ENCODE results near the gene CDH24. TPM values are rescaled to one million over a fixed set of nuclear protein-coding genes. Genes with fewer than 3 reads are reported as not detected.

CDH24 gene
- total and polyA plus RNA-seq, 10 of the 15 experiments (the other 5 are each of a cell fraction or from before 2014, with no cell fraction given), result 0.10 to 1.5 (median 0.45) TPM; not detected in 2

DNA sequence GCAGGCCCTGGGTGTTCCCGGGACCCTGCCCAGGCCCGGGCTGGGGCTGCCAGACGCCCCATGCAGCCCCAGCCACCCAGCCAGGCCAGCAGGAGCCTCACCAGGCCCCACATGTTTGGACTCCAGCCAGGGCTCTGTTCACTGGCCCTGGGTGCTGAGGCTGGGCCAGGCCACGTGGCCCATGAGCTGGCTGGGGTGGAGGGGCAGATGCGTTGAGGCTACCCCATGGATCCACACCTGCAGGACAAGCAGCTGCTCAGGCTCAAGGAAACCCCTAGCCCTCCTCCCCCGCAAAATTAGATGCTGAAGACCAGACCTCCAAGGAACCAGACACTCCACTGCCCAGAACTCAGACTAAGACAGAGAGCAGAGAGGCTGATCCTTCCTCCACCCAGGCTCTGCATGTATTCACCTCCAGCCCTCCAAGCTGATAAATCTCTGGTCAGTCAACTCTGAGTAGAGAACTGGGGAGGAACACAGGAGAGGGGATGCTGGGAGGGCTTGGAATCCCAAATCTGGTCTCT, 1.6 kb downstream of the CDH24 start:
- Histone ChIP-seq H3K27me3 (replicated peaks in 1 of 2; ENCODE audit: control insufficient read depth in 2 of 2, insufficient read depth in 2 of 2, low read length in 1 of 2) (no peaks in the 10 kb centered on the region), H3K36me3 (ENCODE audit: control insufficient read depth in 2 of 2, insufficient read depth in 2 of 2, low read length in 1 of 2) (peaks cover 6 to 11% of the 10 kb centered on the region in 2 experiments), H4K20me1 (ENCODE audit: control insufficient read depth, insufficient read depth) (no peaks in the 10 kb centered on the region), H3K27ac (ENCODE audit: control insufficient read depth, insufficient read depth) (no peak overlapping the region), H2AFZ (ENCODE audit: control insufficient read depth, low read depth, low read length) (no peak overlapping the region), H3K79me2 (ENCODE audit: control insufficient read depth, insufficient read depth, low read length) (no peaks in the 10 kb centered on the region), H3K9ac (ENCODE audit: control insufficient read depth, insufficient read depth, low read length) (no peak overlapping the region), H3K4me2 (ENCODE audit: control insufficient read depth, insufficient read depth) (no peak overlapping the region), H3K4me3 (no peak overlapping the region), H3K4me1 (ENCODE audit: control insufficient read depth, insufficient read depth, low read length) (peaks cover 12% of the 10 kb centered on the region), H3K9me3 (replicated peaks; ENCODE audit: control insufficient read depth, insufficient read depth, low read length) (no peaks in the 10 kb centered on the region)
- ATAC-seq, result no peak; the same call in 2 of the 3 replicates
- in situ Hi-C loops (cut with MboI) (no loop called here), intact Hi-C loops (cut with micrococcal nuclease; ENCODE audit: unreplicated experiment) (loop anchor here (2.0 to 5.0 kb wide), 3 partner anchors 83 to 483 kb away; partner anchors contain the start of gene PRMT5)
- SMC1A ChIA-PET (ENCODE audit: uncharacterized antibody, unreplicated experiment), result interaction anchor here (0.7 to 8.7 kb wide), 7 partner anchors 13 to 126 kb away, joined by 3 to 156 read pairs (median 5); partner anchors contain the start of gene PRMT5
- DNase-seq (ENCODE audit: low read depth, low spot score), result no peak
- BruUV-seq (replicated peaks), result no TSS peak
- POLR2A ChIA-PET, result interaction anchor here (0.8 to 1.4 kb wide), 2 partner anchors 71 to 80 kb away, joined by 3 to 9 read pairs; no protein-coding TSS in a partner anchor
- TF ChIP-seq SMC3 (IDR thresholded peaks at IDR 0.05; ENCODE audit: borderline replicate concordance, low read length), result no peak
- no peak for TF ChIP-seq SUPT20H (IDR thresholded peaks at IDR 0.05; ENCODE audit: borderline replicate concordance, control insufficient read depth, low read depth, low read length)
- no peak for TF ChIP-seq CBX3 (IDR thresholded peaks at IDR 0.05; ENCODE audit: borderline replicate concordance, low read depth)
- TF ChIP-seq NFIC (IDR thresholded peaks at IDR 0.05; ENCODE audit: low read depth, low read length), result no peak
- TF ChIP-seq CEBPB (IDR thresholded peaks at IDR 0.05; ENCODE audit: borderline replicate concordance in 1 of 2, low read depth in 2 of 2, low read length in 2 of 2), result no peak
- TF ChIP-seq, protein P1, sequence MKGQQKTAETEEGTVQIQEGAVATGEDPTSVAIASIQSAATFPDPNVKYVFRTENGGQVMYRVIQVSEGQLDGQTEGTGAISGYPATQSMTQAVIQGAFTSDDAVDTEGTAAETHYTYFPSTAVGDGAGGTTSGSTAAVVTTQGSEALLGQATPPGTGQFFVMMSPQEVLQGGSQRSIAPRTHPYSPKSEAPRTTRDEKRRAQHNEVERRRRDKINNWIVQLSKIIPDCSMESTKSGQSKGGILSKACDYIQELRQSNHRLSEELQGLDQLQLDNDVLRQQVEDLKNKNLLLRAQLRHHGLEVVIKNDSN (IDR thresholded peaks at IDR 0.05; ENCODE audit: borderline replicate concordance, extremely low read length, insufficient read depth, low read depth, low read length), result peak; percentile 31
- no peak for TF ChIP-seq MYB (IDR thresholded peaks at IDR 0.05; ENCODE audit: borderline replicate concordance, low read depth, low read length)
- TF ChIP-seq SIN3A (IDR thresholded peaks at IDR 0.05; ENCODE audit: low read depth, low read length), result no peak
- TF ChIP-seq PML (IDR thresholded peaks at IDR 0.05; ENCODE audit: low read length), result no peak
- TF ChIP-seq, protein P2, sequence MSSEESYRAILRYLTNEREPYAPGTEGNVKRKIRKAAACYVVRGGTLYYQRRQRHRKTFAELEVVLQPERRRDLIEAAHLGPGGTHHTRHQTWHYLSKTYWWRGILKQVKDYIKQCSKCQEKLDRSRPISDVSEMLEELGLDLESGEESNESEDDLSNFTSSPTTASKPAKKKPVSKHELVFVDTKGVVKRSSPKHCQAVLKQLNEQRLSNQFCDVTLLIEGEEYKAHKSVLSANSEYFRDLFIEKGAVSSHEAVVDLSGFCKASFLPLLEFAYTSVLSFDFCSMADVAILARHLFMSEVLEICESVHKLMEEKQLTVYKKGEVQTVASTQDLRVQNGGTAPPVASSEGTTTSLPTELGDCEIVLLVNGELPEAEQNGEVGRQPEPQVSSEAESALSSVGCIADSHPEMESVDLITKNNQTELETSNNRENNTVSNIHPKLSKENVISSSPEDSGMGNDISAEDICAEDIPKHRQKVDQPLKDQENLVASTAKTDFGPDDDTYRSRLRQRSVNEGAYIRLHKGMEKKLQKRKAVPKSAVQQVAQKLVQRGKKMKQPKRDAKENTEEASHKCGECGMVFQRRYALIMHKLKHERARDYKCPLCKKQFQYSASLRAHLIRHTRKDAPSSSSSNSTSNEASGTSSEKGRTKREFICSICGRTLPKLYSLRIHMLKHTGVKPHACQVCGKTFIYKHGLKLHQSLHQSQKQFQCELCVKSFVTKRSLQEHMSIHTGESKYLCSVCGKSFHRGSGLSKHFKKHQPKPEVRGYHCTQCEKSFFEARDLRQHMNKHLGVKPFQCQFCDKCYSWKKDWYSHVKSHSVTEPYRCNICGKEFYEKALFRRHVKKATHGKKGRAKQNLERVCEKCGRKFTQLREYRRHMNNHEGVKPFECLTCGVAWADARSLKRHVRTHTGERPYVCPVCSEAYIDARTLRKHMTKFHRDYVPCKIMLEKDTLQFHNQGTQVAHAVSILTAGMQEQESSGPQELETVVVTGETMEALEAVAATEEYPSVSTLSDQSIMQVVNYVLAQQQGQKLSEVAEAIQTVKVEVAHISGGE (CRISPR knock-in tag; IDR thresholded peaks at IDR 0.05), result no peak
- 0 out of 2 replicates have a peak, but pooled peaks have one; percentile 16 for TF ChIP-seq DPF2 (IDR thresholded peaks at IDR 0.05)
- TF ChIP-seq MTA3 (IDR thresholded peaks at IDR 0.05; ENCODE audit: borderline replicate concordance, low read length), result no peak
- TF ChIP-seq KAT2A (conservative IDR thresholded peaks at IDR 0.05; ENCODE audit: control insufficient read depth, low read depth, low read length), result no peak
- FAIRE-seq, result no peak
- RAD21 ChIA-PET (ENCODE audit: unreplicated experiment), result interaction anchor here (0.9 to 10.8 kb wide), 9 partner anchors 13 to 490 kb away, joined by 3 to 224 read pairs (median 6); partner anchors contain the start of genes ACIN1, AJUBA, C14orf119 and PRMT5
- WGBS (ENCODE audit: insufficient coverage, insufficient replicate concordance, low lambda C conversion rate, missing lambda C conversion rate), result 59% methylated on average over 6 of the region's 6 CpGs
- CTCF ChIA-PET, result interaction anchor here (0.6 to 18.3 kb wide), 17 partner anchors 13 to 485 kb away, joined by 3 to 853 read pairs (median 4); partner anchors contain the start of genes ACIN1, AJUBA, C14orf119 and HAUS4
